A172 (cell line): ENCODE results near the gene PEA15. TPM values are rescaled to one million over a fixed set of nuclear protein-coding genes. Genes with fewer than 3 reads are reported as not detected.

Experiments used
- DNase-seq: peaks from one replicate; pipeline ENCODE4 v3.0.0-alpha.2; 2015; ENCODE audit warnings: low spot score
- total RNA-seq: library from RNA; depleted of rRNA; stranded (reverse); fragments of >200 nt; shearing (Covaris generic); gene quantifications from 2 replicates; pipeline ENCODE4 v1.2.3, GENCODE V29; 2014

The PEA15 gene
- total RNA-seq, 1 experiment from 2014 or later = 194 TPM

- DNase-seq = no peak
Measured at GRCh38 chr1:160239582-160240299, 34.6 kb downstream of the PEA15 start.

GRCh38 chr1:160243767-160244166 lies 38.6 kb downstream of the PEA15 start:
- DNase-seq = no peak

- DNase-seq = no peak
Measured at GRCh38 chr1:160244209-160244608, 39.0 kb downstream of the PEA15 start.

- no peak for DNase-seq
Measured at GRCh38 chr1:160245434-160245833, 40.2 kb downstream of the PEA15 start.

GRCh38 chr1:160247053-160247452 lies 41.9 kb downstream of the PEA15 start:
- no peak for DNase-seq

GRCh38 chr1:160251011-160251410 lies 45.8 kb downstream of the PEA15 start:
- DNase-seq = no peak

GRCh38 chr1:160251687-160252526 lies 46.7 kb downstream of the PEA15 start:
- peak; percentile 78 for DNase-seq

- DNase-seq = no peak
Measured at GRCh38 chr1:160255781-160256300, 50.7 kb downstream of the PEA15 start.

- DNase-seq = peak; percentile 72
Measured at GRCh38 chr1:160256396-160257046, 51.3 kb downstream of the PEA15 start.

GRCh38 chr1:160257411-160258015 lies 52.3 kb downstream of the PEA15 start:
- no peak for DNase-seq

GRCh38 chr1:160258177-160258798 lies 53.1 kb downstream of the PEA15 start:
- DNase-seq = no peak

GRCh38 chr1:160260406-160261382 lies 55.5 kb downstream of the PEA15 start:
- peak; percentile 93 for DNase-seq

- DNase-seq = peak; percentile 94
Measured at GRCh38 chr1:160261556-160261892, 56.3 kb downstream of the PEA15 start.

- peak; percentile 99 for DNase-seq
Measured at GRCh38 chr1:160261893-160262794, 57.0 kb downstream of the PEA15 start, which contains the start of gene DCAF8. TSS of gene DCAF8 (minus strand) at chr1:160262549. CDS start at chr1:160244008, 18,541 bp downstream.

- DNase-seq = no peak
Measured at GRCh38 chr1:160264795-160265307, 59.7 kb downstream of the PEA15 start.
